Measurements from ENCODE around the gene PCNP.
"Not testable (repeated sequence)": the region's sequence is repeated elsewhere in the genome, so short reads cannot be mapped to it uniquely, and the experiment has no call there.

PCNP gene

GRCh38 chr3:101567528-101568317 lies 6.3 kb upstream of the PCNP start:
- DNase-seq (ENCODE audit: low read depth in 2 of 2): no peak

- no peak for DNase-seq (ENCODE audit: low read depth in 2 of 2)
Measured at GRCh38 chr3:101571028-101571895, 2.7 kb upstream of the PCNP start.

- no peak for DNase-seq (ENCODE audit: low read depth in 2 of 2)
Measured at GRCh38 chr3:101574388-101575112, 570 bp downstream of the PCNP start.

GRCh38 chr3:101577286-101577685 lies 3.3 kb downstream of the PCNP start:
- DNase-seq (ENCODE audit: low read depth in 2 of 2): no peak

GRCh38 chr3:101588616-101589015 lies 14.6 kb downstream of the PCNP start:
- no peak for DNase-seq (ENCODE audit: low read depth in 2 of 2)

- DNase-seq (ENCODE audit: low read depth in 2 of 2): no peak
Measured at GRCh38 chr3:101591071-101591470, 17.1 kb downstream of the PCNP start.

- no peak for DNase-seq (ENCODE audit: low read depth in 2 of 2)
Measured at GRCh38 chr3:101602731-101603130, 28.8 kb downstream of the PCNP start.

GRCh38 chr3:101603184-101603583 lies 29.2 kb downstream of the PCNP start:
- no peak for DNase-seq (ENCODE audit: low read depth in 2 of 2)

- DNase-seq (ENCODE audit: low read depth in 2 of 2): not testable (repeated sequence)
Measured at GRCh38 chr3:101605398-101605797, 31.4 kb downstream of the PCNP start.

- no peak for DNase-seq (ENCODE audit: low read depth in 2 of 2)
Measured at GRCh38 chr3:101611023-101611422, 37.0 kb downstream of the PCNP start.

- DNase-seq (ENCODE audit: low read depth in 2 of 2): not testable (repeated sequence)
Measured at GRCh38 chr3:101613014-101613413, 39.0 kb downstream of the PCNP start.

GRCh38 chr3:101615525-101615924 lies 41.5 kb downstream of the PCNP start:
- DNase-seq (ENCODE audit: low read depth in 2 of 2): no peak

GRCh38 chr3:101617478-101617877 lies 43.5 kb downstream of the PCNP start:
- DNase-seq (ENCODE audit: low read depth in 2 of 2): no peak

- DNase-seq (ENCODE audit: low read depth in 2 of 2): no peak
Measured at GRCh38 chr3:101618726-101619125, 44.7 kb downstream of the PCNP start.

- no peak for DNase-seq (ENCODE audit: low read depth in 2 of 2)
Measured at GRCh38 chr3:101619734-101620133, 45.8 kb downstream of the PCNP start.

- DNase-seq (ENCODE audit: low read depth in 2 of 2): no peak
Measured at GRCh38 chr3:101623656-101624055, 49.7 kb downstream of the PCNP start.

- DNase-seq (ENCODE audit: low read depth in 2 of 2): no peak
Measured at GRCh38 chr3:101624857-101625256, 50.9 kb downstream of the PCNP start.

- no peak for DNase-seq (ENCODE audit: low read depth in 2 of 2)
Measured at GRCh38 chr3:101625879-101626278, 51.9 kb downstream of the PCNP start.

- DNase-seq (ENCODE audit: low read depth in 2 of 2): no peak
Measured at GRCh38 chr3:101629219-101629618, 55.2 kb downstream of the PCNP start.

GRCh38 chr3:101631098-101631796 lies 57.3 kb downstream of the PCNP start:
- no peak for DNase-seq (ENCODE audit: low read depth in 2 of 2)

GRCh38 chr3:101631959-101632358 lies 58.0 kb downstream of the PCNP start:
- DNase-seq (ENCODE audit: low read depth in 2 of 2): not testable (repeated sequence)

- DNase-seq (ENCODE audit: low read depth in 2 of 2): no peak
Measured at GRCh38 chr3:101632586-101632985, 58.6 kb downstream of the PCNP start.
